OCI-LY3 (cell line): ENCODE data around the gene FBXL13.
"Not testable (repeated sequence)": the region's sequence is repeated elsewhere in the genome, so short reads cannot be mapped to it uniquely, and the experiment has no call there.

Source experiments
- H2AFZ ChIP-seq: fragments of 200-600, 300-600 bp; shearing (Covaris generic); 2 replicates; pipeline ENCODE4 v1.6.0; 2014; ENCODE audit warnings: antibody characterized with exemption, low read depth, low read length
- H3K27ac ChIP-seq: fragments of 200-600, 300-600 bp; sonication (generic); 2 replicates; pipeline ENCODE4 v1.5.1; 2014; ENCODE audit warnings: mild to moderate bottlenecking, low read length, moderate library complexity, mixed read lengths
- H3K27me3 ChIP-seq: fragments of 200-600, 300-600 bp; sonication (generic); 2 replicates; pipeline ENCODE4 v1.6.1; 2014; ENCODE audit warnings: low read depth, low read length, mixed read lengths
- H3K36me3 ChIP-seq: fragments of 200-600, 300-600 bp; sonication (generic); replicated peaks from 2 replicates; pipeline ENCODE3; 2014; ENCODE audit warnings: low read depth, low read length, mixed read lengths
- H3K4me1 ChIP-seq: fragments of 300-600, 200-600 bp; sonication (generic); 2 replicates; pipeline ENCODE4 v1.6.1; 2014; ENCODE audit warnings: low read length, mixed read lengths
- H3K4me2 ChIP-seq: fragments of 200-600, 300-600 bp; sonication (generic); 2 replicates; pipeline ENCODE4 v1.6.1; 2014; ENCODE audit warnings: low read length, mixed read lengths
- H3K4me3 ChIP-seq: fragments of 300-600, 200-600 bp; sonication (generic); 2 replicates; pipeline ENCODE4 v1.5.1; 2014; ENCODE audit warnings: antibody characterized with exemption, mild to moderate bottlenecking, low read length, moderate library complexity
- H3K79me2 ChIP-seq: fragments of 300-600, 200-600 bp; shearing (Covaris generic); 2 replicates; pipeline ENCODE4 v1.6.1; 2014; ENCODE audit warnings: mild to moderate bottlenecking, low read length, mixed read lengths
- H3K9ac ChIP-seq: fragments of 300-600, 200-600 bp; shearing (Covaris generic); 2 replicates; pipeline ENCODE4 v1.6.0; 2014; ENCODE audit warnings: mild to moderate bottlenecking, low read length, moderate library complexity
- H3K9me3 ChIP-seq: fragments of 200-600, 300-600 bp; shearing (Covaris generic); 2 replicates; pipeline ENCODE4 v1.6.1; 2014; ENCODE audit warnings: low read length, mixed read lengths; ENCODE audit not compliant: insufficient read depth
- H4K20me1 ChIP-seq: fragments of 200-600, 300-600 bp; sonication (generic); 2 replicates; pipeline ENCODE4 v1.6.1; 2016; ENCODE audit warnings: low read length, mixed read lengths; ENCODE audit not compliant: insufficient read depth
- CTCF ChIP-seq: fragments of 200-600, 300-600 bp; sonication (generic); IDR thresholded peaks from 2 replicates; pipeline ENCODE4 v1.5.1; 2014; ENCODE audit warnings: antibody characterized with exemption, low read length, low read depth
- EZH2phosphoT487 ChIP-seq: fragments of 200-600 bp; shearing (Covaris generic); IDR thresholded peaks from 2 replicates; pipeline ENCODE4 v1.6.1; 2018; ENCODE audit warnings: antibody characterized with exemption, mixed run types, low read depth

The FBXL13 gene

GRCh38 chr7:102974366-102975236 is 100.0 kb downstream of the FBXL13 start:
- peak; percentile 32; the same call in 1 of the 2 replicates for TF ChIP-seq CTCF
- TF ChIP-seq EZH2phosphoT487 = no peak
- H3K9ac ChIP-seq = no peak overlapping the region
- no peak overlapping the region for H3K4me2 ChIP-seq
- no peak overlapping the region for H3K4me3 ChIP-seq
- no peaks in the 10 kb centered on the region for H3K36me3 ChIP-seq
- no peaks in the 10 kb centered on the region for H3K79me2 ChIP-seq
- H4K20me1 ChIP-seq = no peaks in the 10 kb centered on the region
- H2AFZ ChIP-seq = no peak overlapping the region
- no peaks in the 10 kb centered on the region for H3K4me1 ChIP-seq
- H3K27ac ChIP-seq = no peak overlapping the region
- H3K9me3 ChIP-seq = no peaks in the 10 kb centered on the region
- H3K27me3 ChIP-seq = no peaks in the 10 kb centered on the region

GRCh38 chr7:102973096-102973802 is 101.3 kb downstream of the FBXL13 start:
- no peak overlapping the region for H3K4me2 ChIP-seq
- H3K27ac ChIP-seq = no peak overlapping the region
- TF ChIP-seq EZH2phosphoT487 (no peak), CTCF (no peak)
- no peaks in the 10 kb centered on the region for H3K79me2 ChIP-seq
- no peaks in the 10 kb centered on the region for H3K36me3 ChIP-seq
- H3K27me3 ChIP-seq = no peaks in the 10 kb centered on the region
- H3K9me3 ChIP-seq = no peaks in the 10 kb centered on the region
- no peaks in the 10 kb centered on the region for H4K20me1 ChIP-seq
- H3K9ac ChIP-seq = no peak overlapping the region
- H3K4me3 ChIP-seq = no peak overlapping the region
- H3K4me1 ChIP-seq = no peaks in the 10 kb centered on the region
- H2AFZ ChIP-seq = no peak overlapping the region

- Histone ChIP-seq H3K27ac (no peak overlapping the region), H3K9ac (no peak overlapping the region), H3K9me3 (no peaks in the 10 kb centered on the region), H3K4me3 (no peak overlapping the region), H2AFZ (no peak overlapping the region), H3K27me3 (no peaks in the 10 kb centered on the region), H3K4me1 (no peaks in the 10 kb centered on the region), H4K20me1 (no peaks in the 10 kb centered on the region), H3K36me3 (no peaks in the 10 kb centered on the region), H3K4me2 (no peak overlapping the region), H3K79me2 (no peaks in the 10 kb centered on the region)
- no peak for TF ChIP-seq CTCF
- TF ChIP-seq EZH2phosphoT487 = no peak
Measured at GRCh38 chr7:102967798-102968197, 106.8 kb downstream of the FBXL13 start.

- Histone ChIP-seq H4K20me1 (no peaks in the 10 kb centered on the region), H3K27ac (no peak overlapping the region), H3K9me3 (no peaks in the 10 kb centered on the region), H3K4me2 (no peak overlapping the region), H3K79me2 (no peaks in the 10 kb centered on the region), H3K36me3 (no peaks in the 10 kb centered on the region), H3K4me1 (no peaks in the 10 kb centered on the region), H3K27me3 (no peaks in the 10 kb centered on the region), H3K4me3 (no peak overlapping the region), H3K9ac (no peak overlapping the region), H2AFZ (no peak overlapping the region)
- TF ChIP-seq CTCF (no peak), EZH2phosphoT487 (no peak)
Measured at GRCh38 chr7:102966465-102966864, 108.1 kb downstream of the FBXL13 start.

- H3K79me2 ChIP-seq, H3K4me1 ChIP-seq, H3K4me3 ChIP-seq, H3K9ac ChIP-seq, H3K27me3 ChIP-seq, H4K20me1 ChIP-seq, H3K9me3 ChIP-seq, H3K27ac ChIP-seq, H3K36me3 ChIP-seq, H3K4me2 ChIP-seq, H2AFZ ChIP-seq: not testable (repeated sequence)
Measured at GRCh38 chr7:102961993-102962392, 112.6 kb downstream of the FBXL13 start.

- not testable (repeated sequence) for H3K9ac ChIP-seq, H3K27ac ChIP-seq, H3K79me2 ChIP-seq, H3K4me1 ChIP-seq, H4K20me1 ChIP-seq, H3K4me3 ChIP-seq, H2AFZ ChIP-seq, H3K9me3 ChIP-seq, H3K36me3 ChIP-seq, H3K4me2 ChIP-seq, H3K27me3 ChIP-seq
Measured at GRCh38 chr7:102958004-102958403, 116.6 kb downstream of the FBXL13 start.
